GM12875 (cell line): ENCODE measurements around the gene UBE2C.
"Not testable (repeated sequence)": the region's sequence is repeated elsewhere in the genome, so short reads cannot be mapped to it uniquely, and the experiment has no call there.

Experiments used
- H3K4me3 ChIP-seq: one replicate; pipeline ENCODE4 v1.5.1; 2011; ENCODE audit warnings: low read depth, low read length, control low read depth
- CTCF ChIP-seq: IDR thresholded peaks from 2 replicates; pipeline ENCODE4 v1.5.1; 2011; ENCODE audit warnings: low read depth, mild to moderate bottlenecking, control low read depth, inconsistent platforms, low read length, moderate library complexity, borderline replicate concordance; ENCODE audit not compliant: insufficient read depth

UBE2C gene

GRCh38 chr20:45812157-45813005 is at the start of gene UBE2C:
TSS of gene UBE2C (plus strand) at chr20:45812644. CDS start at chr20:45812696, 52 bp downstream.
- peak within 1 kb of the TSS; percentile 68 for H3K4me3 ChIP-seq
- no peak for TF ChIP-seq CTCF

- H3K4me3 ChIP-seq: not testable (repeated sequence)
These were observed 47.7 kb upstream of the UBE2C start for GRCh38 chr20:45764618-45765282.

- no peak overlapping the region for H3K4me3 ChIP-seq
- no peak for TF ChIP-seq CTCF
These were observed 47.1 kb upstream of the UBE2C start for GRCh38 chr20:45765307-45765875.

DNA sequence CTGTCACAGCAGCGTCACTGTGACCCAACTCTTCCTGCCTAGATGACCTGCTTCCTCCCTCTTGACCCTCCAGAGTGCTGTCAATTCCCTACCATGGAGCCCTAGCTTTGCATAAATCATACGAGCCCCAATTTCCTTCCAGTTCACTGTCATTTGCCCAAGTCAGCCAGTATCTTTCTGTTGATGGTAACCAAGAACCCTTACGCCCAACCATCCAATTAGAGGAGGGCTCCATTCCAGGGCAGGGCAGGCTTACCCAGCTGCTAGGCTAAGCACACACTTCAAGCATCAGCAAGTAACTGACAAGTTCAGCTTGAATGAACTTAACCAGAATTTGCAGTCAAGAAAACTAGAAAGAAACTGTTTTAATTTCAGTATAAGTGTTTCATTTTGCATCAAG is 46.5 kb upstream of the UBE2C start:
- no peak for TF ChIP-seq CTCF

DNA sequence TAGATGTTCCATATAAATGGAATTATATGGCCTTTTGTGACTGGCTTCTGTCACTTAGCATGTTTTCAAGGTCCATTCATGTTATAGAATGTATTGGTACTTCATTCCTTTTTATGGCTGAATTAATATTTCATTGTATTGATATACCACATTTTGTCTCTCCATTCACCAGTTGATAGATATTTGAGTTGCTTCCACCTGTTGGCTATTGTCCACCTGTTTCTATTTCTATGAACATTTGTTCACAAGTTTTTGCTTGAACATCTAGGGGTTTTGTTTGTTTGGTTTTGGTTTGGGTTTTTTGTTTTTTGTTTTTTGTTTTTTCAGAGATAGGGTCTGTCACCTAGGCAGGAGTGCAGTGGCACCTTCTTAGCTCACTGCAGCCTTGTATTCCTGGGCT is 44.0 kb upstream of the UBE2C start:
- H3K4me3 ChIP-seq: no peak overlapping the region

More for the DNA sequence above, 46.5 kb upstream of the UBE2C start:
- no peak overlapping the region for H3K4me3 ChIP-seq

GRCh38 chr20:45771182-45771759 is 41.2 kb upstream of the UBE2C start:
- no peak overlapping the region for H3K4me3 ChIP-seq
- TF ChIP-seq CTCF: peak; percentile 78

More for the DNA sequence above, 44.0 kb upstream of the UBE2C start:
- TF ChIP-seq CTCF: no peak

- TF ChIP-seq CTCF: no peak
- no peak overlapping the region for H3K4me3 ChIP-seq
These were observed 39.8 kb upstream of the UBE2C start for GRCh38 chr20:45772693-45773092.
